Measurements from ENCODE around the gene EXOC3L4. TPM values are rescaled to one million over a fixed set of nuclear protein-coding genes. Genes with fewer than 3 reads are reported as not detected.

EXOC3L4 gene
- total and polyA plus RNA-seq, 2 of the 8 experiments (the other 6 are each of a cell fraction or from before 2014, with no cell fraction given), result 0.45 to 0.57 TPM

GRCh38 chr14:103158688-103159087 is 64.2 kb downstream of the EXOC3L4 start (continued):
- TF ChIP-seq, protein P1, sequence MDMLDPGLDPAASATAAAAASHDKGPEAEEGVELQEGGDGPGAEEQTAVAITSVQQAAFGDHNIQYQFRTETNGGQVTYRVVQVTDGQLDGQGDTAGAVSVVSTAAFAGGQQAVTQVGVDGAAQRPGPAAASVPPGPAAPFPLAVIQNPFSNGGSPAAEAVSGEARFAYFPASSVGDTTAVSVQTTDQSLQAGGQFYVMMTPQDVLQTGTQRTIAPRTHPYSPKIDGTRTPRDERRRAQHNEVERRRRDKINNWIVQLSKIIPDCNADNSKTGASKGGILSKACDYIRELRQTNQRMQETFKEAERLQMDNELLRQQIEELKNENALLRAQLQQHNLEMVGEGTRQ (IDR thresholded peaks at IDR 0.05; ENCODE audit: low read length), result no peak
- TF ChIP-seq TBP (IDR thresholded peaks at IDR 0.05; ENCODE audit: low read depth, low read length), result no peak
- no peak for TF ChIP-seq MAFK (IDR thresholded peaks at IDR 0.05; ENCODE audit: low read depth, low read length)
- no peak for TF ChIP-seq NANOG (IDR thresholded peaks at IDR 0.05; ENCODE audit: insufficient read depth, low read depth, low read length, poor library complexity, severe bottlenecking)
- no peak for TF ChIP-seq POLR2A (IDR thresholded peaks at IDR 0.05; ENCODE audit: control extremely low read depth in 1 of 2, low read depth in 2 of 2, low read length in 2 of 2)

Other genes starting within 250 kb of the EXOC3L4 start
- gene AMN, start 172.1 kb upstream of the EXOC3L4 start, total RNA-seq (2021; fragmentation: NEBNext Ultra II Directional; extraction: Animal tissue kit (Norgen Biotek cat#: 25700)), result 0.99 and 1.5 TPM in 2 replicates
- 0.77 and 1.5 TPM in 2 replicates for gene AMN, start 172.1 kb upstream of the EXOC3L4 start, polyA plus RNA-seq (2011; rRNA removed)
- 87.9 and 88.2 TPM in 2 replicates for gene CDC42BPB, start 37.2 kb upstream of the EXOC3L4 start, total RNA-seq (2021; fragmentation: NEBNext Ultra II Directional; extraction: Animal tissue kit (Norgen Biotek cat#: 25700))
- 51.2 and 73.5 TPM in 2 replicates for gene CDC42BPB, start 37.2 kb upstream of the EXOC3L4 start, polyA plus RNA-seq (2011; rRNA removed)
- not detected in 2 replicates for gene LBHD2, start 10.5 kb upstream of the EXOC3L4 start, total RNA-seq (2021; fragmentation: NEBNext Ultra II Directional; extraction: Animal tissue kit (Norgen Biotek cat#: 25700))
- gene LBHD2, start 10.5 kb upstream of the EXOC3L4 start, polyA plus RNA-seq (2011; rRNA removed), result 0.16 TPM in 1 of 2 replicates, not detected in the other
- gene TNFAIP2, start 28.7 kb downstream of the EXOC3L4 start, total RNA-seq (2021; fragmentation: NEBNext Ultra II Directional; extraction: Animal tissue kit (Norgen Biotek cat#: 25700)), result 28.3 and 33.3 TPM in 2 replicates
- 34.5 and 37.6 TPM in 2 replicates for gene TNFAIP2, start 28.7 kb downstream of the EXOC3L4 start, polyA plus RNA-seq (2011; rRNA removed)
- 323 and 328 TPM in 2 replicates for gene EIF5, start 239.5 kb downstream of the EXOC3L4 start, total RNA-seq (2021; fragmentation: NEBNext Ultra II Directional; extraction: Animal tissue kit (Norgen Biotek cat#: 25700))
- gene EIF5, start 239.5 kb downstream of the EXOC3L4 start, polyA plus RNA-seq (2011; rRNA removed), result 179 and 184 TPM in 2 replicates

Measured in H1 (cell line).